Neural progenitor cell (in vitro differentiated cells): ENCODE measurements around the gene RB1.

Experiments
- EZH2 ChIP-seq: fragments of 200-600 bp; sonication (generic); IDR thresholded peaks from 2 replicates; pipeline ENCODE4 v1.6.1; 2017; ENCODE audit warnings: antibody characterized with exemption, mild to moderate bottlenecking, moderate library complexity
- TF ChIP-seq, protein P1 (sequence below): fragments of 200-600 bp; sonication (generic); IDR thresholded peaks from 2 replicates; pipeline ENCODE4 v1.5.1; 2017; ENCODE audit warnings: antibody characterized with exemption, mild to moderate bottlenecking

DNA sequence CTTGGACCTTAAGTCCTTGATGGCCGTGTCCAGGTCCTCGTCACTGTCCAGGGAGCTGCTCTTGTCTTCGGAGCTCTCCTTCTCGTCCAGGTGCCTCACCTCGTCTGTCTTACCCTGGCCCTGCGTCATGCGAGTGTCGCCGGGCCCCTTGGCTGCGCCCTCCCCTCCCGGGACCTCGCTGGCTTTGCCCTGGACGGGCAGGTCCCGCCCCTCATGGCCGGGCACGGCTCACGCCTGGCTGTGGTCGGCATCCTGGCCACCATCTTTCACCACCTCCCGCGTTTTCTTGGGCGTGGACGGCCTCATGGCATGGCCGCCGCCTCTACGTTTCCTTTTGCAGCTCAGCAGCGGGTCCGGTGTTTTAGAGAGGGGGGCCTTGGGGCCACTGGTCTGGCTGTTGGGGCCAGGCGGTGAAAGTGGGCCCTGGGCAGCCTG is 14.8 kb downstream of the RB1 start:
- TF ChIP-seq, protein P1, sequence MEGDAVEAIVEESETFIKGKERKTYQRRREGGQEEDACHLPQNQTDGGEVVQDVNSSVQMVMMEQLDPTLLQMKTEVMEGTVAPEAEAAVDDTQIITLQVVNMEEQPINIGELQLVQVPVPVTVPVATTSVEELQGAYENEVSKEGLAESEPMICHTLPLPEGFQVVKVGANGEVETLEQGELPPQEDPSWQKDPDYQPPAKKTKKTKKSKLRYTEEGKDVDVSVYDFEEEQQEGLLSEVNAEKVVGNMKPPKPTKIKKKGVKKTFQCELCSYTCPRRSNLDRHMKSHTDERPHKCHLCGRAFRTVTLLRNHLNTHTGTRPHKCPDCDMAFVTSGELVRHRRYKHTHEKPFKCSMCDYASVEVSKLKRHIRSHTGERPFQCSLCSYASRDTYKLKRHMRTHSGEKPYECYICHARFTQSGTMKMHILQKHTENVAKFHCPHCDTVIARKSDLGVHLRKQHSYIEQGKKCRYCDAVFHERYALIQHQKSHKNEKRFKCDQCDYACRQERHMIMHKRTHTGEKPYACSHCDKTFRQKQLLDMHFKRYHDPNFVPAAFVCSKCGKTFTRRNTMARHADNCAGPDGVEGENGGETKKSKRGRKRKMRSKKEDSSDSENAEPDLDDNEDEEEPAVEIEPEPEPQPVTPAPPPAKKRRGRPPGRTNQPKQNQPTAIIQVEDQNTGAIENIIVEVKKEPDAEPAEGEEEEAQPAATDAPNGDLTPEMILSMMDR, result no peak
- no peak for TF ChIP-seq EZH2
